Esophagus squamous epithelium (tissue), 4 donors: ENCODE data around the gene NEUROG1.

Experiments used
- CTCF ChIP-seq, 6 experiments: fragments of 450-650 bp in 4 of 6; fragments of 200-600 bp in 2 of 6; sonication (generic) in 2 of 6; IDR thresholded peaks; one replicate each; pipeline ENCODE4 v1.5.1; 2016 to 2019; ENCODE audit warnings: antibody characterized with exemption in 6 of 6, mild to moderate bottlenecking in 4 of 6, moderate library complexity in 4 of 6
- POLR2A ChIP-seq, 4 donors: fragments of 450-650 bp; IDR thresholded peaks; one replicate each; pipeline ENCODE4 v1.6.1; 2017; ENCODE audit warnings: antibody characterized with exemption in 4 of 4, mild to moderate bottlenecking in 4 of 4, moderate library complexity in 3 of 4

GRCh38 chr5:135560858-135561257 is 25.1 kb upstream of the NEUROG1 start:
- TF ChIP-seq CTCF (IDR thresholded peaks at IDR 0.05) (peak; percentile 47 to 88 (median 78)), POLR2A (IDR thresholded peaks at IDR 0.05) (no peak)
